H1 (cell line): Measurements from ENCODE around the gene PCSK4. TPM values are rescaled to one million over a fixed set of nuclear protein-coding genes. Genes with fewer than 3 reads are reported as not detected.
A peak's percentile ranks its signal among the peaks of the same experiment; 100 is the strongest.

ENCODE experiments used
- CTCF ChIA-PET: fragments of 300-600 bp; sonication (Branson Sonifier 250); formaldehyde crosslinking; loops from one replicate; lab custom pipeline; 2021; ENCODE audit not compliant: partially characterized antibody; lab: Charles Lee
- POLR2A ChIA-PET: fragments of 300-600 bp; sonication (Branson Sonifier 250); formaldehyde crosslinking; loops from one replicate; lab custom pipeline; 2021; ENCODE audit warnings: inconsistent platforms; ENCODE audit not compliant: partially characterized antibody; lab: Charles Lee
- DNase-seq, 2 experiments: peaks; one replicate each; pipeline versions ENCODE4 v3.0.0 to v3.0.0-alpha.2; 2010 to 2022; ENCODE audit warnings: low spot score in 2 of 2, low read depth in 1 of 2, mixed read lengths in 1 of 2
- FAIRE-seq: peaks from 2 replicates; lab custom pipeline; 2011; peaks lifted over from hg19 to GRCh38; lab: Jason Lieb, UNC
- H2AFZ ChIP-seq: 2 replicates; pipeline ENCODE4 v1.8.1; 2012; ENCODE audit warnings: low read length, inconsistent platforms
- H2AK5ac ChIP-seq: 2 replicates; pipeline ENCODE4 v1.6.1; 2013; ENCODE audit warnings: low read depth, low read length
- H2BK120ac ChIP-seq: replicated peaks from 2 replicates; pipeline ENCODE3; 2013; ENCODE audit warnings: low read depth, low read length, inconsistent platforms
- H2BK12ac ChIP-seq: 2 replicates; pipeline ENCODE4 v1.6.1; 2013; ENCODE audit warnings: low read depth, low read length
- H2BK15ac ChIP-seq: 2 replicates; pipeline ENCODE4 v1.6.1; 2013; ENCODE audit warnings: low read length
- H2BK20ac ChIP-seq: 2 replicates; pipeline ENCODE4 v1.6.1; 2013; ENCODE audit warnings: low read length
- H2BK5ac ChIP-seq: 2 replicates; pipeline ENCODE4 v1.6.1; 2013; ENCODE audit warnings: low read depth, low read length
- H3K14ac ChIP-seq: 2 replicates; pipeline ENCODE4 v1.6.1; 2013; ENCODE audit warnings: inconsistent platforms; ENCODE audit not compliant: insufficient read length
- H3K18ac ChIP-seq: 2 replicates; pipeline ENCODE4 v1.6.1; 2013; ENCODE audit warnings: low read length; ENCODE audit errors: extremely low read depth
- H3K23ac ChIP-seq: 2 replicates; pipeline ENCODE4 v1.6.1; 2013; ENCODE audit warnings: inconsistent platforms; ENCODE audit not compliant: insufficient read length
- H3K23me2 ChIP-seq: 2 replicates; pipeline ENCODE4 v1.6.1; 2013; ENCODE audit warnings: low read depth, low read length
- H3K27ac ChIP-seq: 2 replicates; pipeline ENCODE4 v1.6.1; 2011; ENCODE audit warnings: low read depth, low read length, inconsistent platforms
- H3K27me3 ChIP-seq, 4 experiments: replicated peaks in 1 of 4; 1 replicate in 1 of 4; 2 replicates in 3 of 4; pipeline versions ENCODE4 v1.6.1 to v1.8.1; 2011 to 2013; ENCODE audit warnings: low read length in 3 of 4, mild to moderate bottlenecking in 3 of 4, inconsistent platforms in 2 of 4, mixed read lengths in 2 of 4, moderate library complexity in 1 of 4; ENCODE audit not compliant: control insufficient read depth in 3 of 4, insufficient read depth in 3 of 4; ENCODE audit errors: extremely low read depth in 1 of 4
- H3K36me3 ChIP-seq, 4 experiments: 2 replicates each; pipeline versions ENCODE4 v1.6.1 to v1.8.1; 2011 to 2013; ENCODE audit warnings: mild to moderate bottlenecking in 4 of 4, low read length in 3 of 4, moderate library complexity in 2 of 4, control low read depth in 1 of 4, inconsistent platforms in 1 of 4; ENCODE audit not compliant: insufficient read depth in 4 of 4, control insufficient read depth in 2 of 4
- H3K4ac ChIP-seq: replicated peaks from 2 replicates; pipeline ENCODE3; 2013; ENCODE audit warnings: low read length, low read depth, mixed read lengths, inconsistent platforms; ENCODE audit not compliant: insufficient read length
- H3K4me1 ChIP-seq, 4 experiments: replicated peaks in 1 of 4; 1 replicate in 1 of 4; 2 replicates in 3 of 4; pipeline versions ENCODE4 v1.6.1 to v1.8.1; 2011 to 2013; ENCODE audit warnings: low read length in 3 of 4, inconsistent platforms in 2 of 4, mixed read lengths in 1 of 4; ENCODE audit not compliant: insufficient read depth in 4 of 4, control insufficient read depth in 3 of 4
- H3K4me2 ChIP-seq, 2 experiments: 2 replicates each; pipeline versions ENCODE4 v1.6.1 to v1.8.1; 2011 to 2013; ENCODE audit warnings: low read depth in 2 of 2, low read length in 2 of 2, control low read depth in 1 of 2, inconsistent platforms in 1 of 2, mild to moderate bottlenecking in 1 of 2; ENCODE audit not compliant: insufficient read depth in 1 of 2
- H3K4me3 ChIP-seq, 4 experiments: fragments of 200-600, 300-600 bp in 1 of 4; sonication (generic), shearing (Covaris generic), sonication (Bioruptor Twin) in 1 of 4; 2 replicates each; pipeline versions ENCODE4 v1.5.1 to v1.8.1; 2011 to 2016; ENCODE audit warnings: low read length in 4 of 4, low read depth in 3 of 4, control low read depth in 2 of 4, inconsistent platforms in 2 of 4, mild to moderate bottlenecking in 2 of 4, mixed read lengths in 1 of 4, moderate library complexity in 1 of 4; ENCODE audit not compliant: insufficient read depth in 2 of 4; ENCODE audit errors: extremely low read depth in 1 of 4
- H3K56ac ChIP-seq: replicated peaks from 2 replicates; pipeline ENCODE3; 2013; ENCODE audit warnings: low read depth, mild to moderate bottlenecking, mixed read lengths, low read length, inconsistent platforms; ENCODE audit not compliant: insufficient read length
- H3K79me1 ChIP-seq: 2 replicates; pipeline ENCODE4 v1.6.1; 2013; ENCODE audit warnings: low read depth, low read length, control low read depth
- H3K79me2 ChIP-seq, 2 experiments: 2 replicates each; pipeline versions ENCODE4 v1.6.1 to v1.8.1; 2012 to 2013; ENCODE audit warnings: low read length in 2 of 2, mild to moderate bottlenecking in 2 of 2, inconsistent platforms in 1 of 2; ENCODE audit not compliant: insufficient read depth in 2 of 2, control insufficient read depth in 1 of 2
- H3K9ac ChIP-seq, 4 experiments: replicated peaks in 1 of 4; 1 replicate in 1 of 4; 2 replicates in 3 of 4; pipeline versions ENCODE4 v1.6.1 to v1.8.1; 2011 to 2013; ENCODE audit warnings: low read depth in 3 of 4, low read length in 3 of 4, control low read depth in 2 of 4, mild to moderate bottlenecking in 2 of 4, moderate library complexity in 2 of 4, inconsistent platforms in 1 of 4; ENCODE audit errors: extremely low read depth in 1 of 4
- H3K9me3 ChIP-seq, 2 experiments: 2 replicates each; pipeline versions ENCODE4 v1.6.1 to v1.8.1; 2012 to 2013; ENCODE audit warnings: mild to moderate bottlenecking in 2 of 2, moderate library complexity in 2 of 2, control low read depth in 1 of 2, inconsistent platforms in 1 of 2, low read depth in 1 of 2, low read length in 1 of 2, mixed read lengths in 1 of 2; ENCODE audit not compliant: insufficient read depth in 2 of 2
- H4K20me1 ChIP-seq, 2 experiments: replicated peaks in 1 of 2; 2 replicates each; pipeline versions ENCODE3 to v1.8.1; 2011 to 2013; ENCODE audit warnings: inconsistent platforms in 2 of 2, low read length in 2 of 2, mild to moderate bottlenecking in 1 of 2; ENCODE audit not compliant: insufficient read depth in 2 of 2, control insufficient read depth in 1 of 2
- H4K5ac ChIP-seq: 2 replicates; pipeline ENCODE4 v1.6.1; 2013; ENCODE audit warnings: low read length, low read depth, mixed read lengths, inconsistent platforms; ENCODE audit not compliant: insufficient read length
- H4K8ac ChIP-seq: 2 replicates; pipeline ENCODE4 v1.8.0; 2013; ENCODE audit warnings: mild to moderate bottlenecking, moderate library complexity, low read length, inconsistent platforms; ENCODE audit not compliant: insufficient read depth; ENCODE audit errors: extremely low read depth
- H4K91ac ChIP-seq: replicated peaks from 2 replicates; pipeline ENCODE3; 2013; ENCODE audit warnings: low read length, mixed read lengths, inconsistent platforms; ENCODE audit not compliant: insufficient read length
- CTCF ChIP-seq, 3 experiments: IDR thresholded peaks; 1 replicate in 2 of 3; 2 replicates in 1 of 3; pipeline versions ENCODE4 v1.5.1 to v1.6.1; 2011; ENCODE audit warnings: low read length in 3 of 3, mild to moderate bottlenecking in 3 of 3, inconsistent platforms in 2 of 3, low read depth in 1 of 3, moderate library complexity in 1 of 3; ENCODE audit not compliant: insufficient read depth in 1 of 3; ENCODE audit errors: control extremely low read depth in 1 of 3
- GABPA ChIP-seq: IDR thresholded peaks from 2 replicates; pipeline ENCODE4 v1.6.1; 2011; ENCODE audit warnings: mild to moderate bottlenecking, low read length, moderate library complexity, borderline replicate concordance; ENCODE audit not compliant: insufficient read depth
- HDAC6 ChIP-seq: IDR thresholded peaks from one replicate; pipeline ENCODE4 v1.7.1; 2012; ENCODE audit warnings: low read depth, mild to moderate bottlenecking, inconsistent platforms, low read length, moderate library complexity
- NRF1 ChIP-seq: IDR thresholded peaks from 2 replicates; pipeline ENCODE4 v1.6.1; 2011; ENCODE audit warnings: mild to moderate bottlenecking, low read depth, low read length, improper control_type of control experiment
- RFX5 ChIP-seq: IDR thresholded peaks from 2 replicates; pipeline ENCODE4 v1.6.1; 2011; ENCODE audit warnings: low read depth, low read length, improper control_type of control experiment, borderline replicate concordance
- SIRT6 ChIP-seq: IDR thresholded peaks from one replicate; pipeline ENCODE4 v1.7.1; 2012; ENCODE audit warnings: low read length, inconsistent platforms
- WGBS, 2 experiments: shearing (Covaris generic) in 1 of 2; methylation state at CpG; one replicate each; pipeline versions ENCODE4 v1.1.6 to v1.1.7; 2013 to 2015; ENCODE audit warnings: low lambda C conversion rate in 2 of 2, mixed read lengths in 2 of 2, inconsistent platforms in 1 of 2, low coverage in 1 of 2, missing lambda C conversion rate in 1 of 2; ENCODE audit not compliant: insufficient replicate concordance in 2 of 2, insufficient coverage in 1 of 2, insufficient read length in 1 of 2; ENCODE audit errors: extremely low coverage in 1 of 2, missing lambda C conversion rate in 1 of 2; 5-methylcytosine and 5-hydroxymethylcytosine counted together
- polyA plus RNA-seq, 7 experiments: library from polyadenylated mRNA; depleted of rRNA in 3 of 7; stranded (reverse) in 5 of 7; unstranded in 2 of 7; fragments of >200 nt in 5 of 7; fragments of 200-250 nt in 2 of 7; gene quantifications; 1 replicate in 5 of 7; 2 replicates in 1 of 7; 4 replicates in 1 of 7; pipeline versions ENCODE4 v1.2.1 to v1.2.3, GENCODE V29; 2011 to 2013; ENCODE audit warnings: missing spikeins in 2 of 7, mixed read lengths in 2 of 7
- total RNA-seq: library from RNA; stranded (reverse); fragmentation: NEBNext Ultra II Directional; extraction: Animal tissue kit (Norgen Biotek cat#: 25700); gene quantifications from 2 replicates; pipeline ENCODE4 v1.2.1, GENCODE V29; 2021
- TF ChIP-seq, protein P1 (sequence below): IDR thresholded peaks from 2 replicates; pipeline ENCODE4 v1.6.1; 2011; ENCODE audit warnings: low read depth, mild to moderate bottlenecking, low read length; ENCODE audit not compliant: insufficient read depth

The PCSK4 gene
- total and polyA plus RNA-seq, 2 of the 8 experiments (the other 6 are each of a cell fraction or from before 2014, with no cell fraction given): 9.8 to 10.7 TPM

GRCh38 chr19:1455002-1455335 lies 35.2 kb downstream of the PCSK4 start:
- Histone ChIP-seq H3K27me3 (peaks cover 10 to 31% (median 25%) of the 10 kb centered on the region in 4 experiments), H3K36me3 (no peaks in the 10 kb centered on the region; a peak in 2 of 8 replicates), H3K9me3 (no peaks in the 10 kb centered on the region), H3K79me2 (no peaks in the 10 kb centered on the region), H3K23ac (no peak overlapping the region), H2BK20ac (no peak overlapping the region), H4K8ac (peak overlapping the region; percentile 62), H2BK5ac (no peak overlapping the region), H2BK12ac (peak overlapping the region; percentile 50; the same call in 1 of the 2 replicates), H3K4me1 (peaks cover 0 to 35% (median 29%) of the 10 kb centered on the region in 4 experiments; a peak in 6 of 7 replicates), H3K14ac (no peak overlapping the region), H2BK15ac (no peak overlapping the region), H3K4me2 (peak overlapping the region; percentile 33 to 60), H3K18ac (no peak overlapping the region; the same call in 1 of the 2 replicates), H2AK5ac (no peak overlapping the region), H3K4me3 (peak overlapping the region in 2 of 4 experiments; percentile 1 to 54; a peak in 3 of 8 replicates), H4K91ac (no peak overlapping the region), H3K27ac (no peak overlapping the region), H3K23me2 (peaks cover 3% of the 10 kb centered on the region; the same call in 1 of the 2 replicates), H2BK120ac (no peak overlapping the region), H3K4ac (no peak overlapping the region), H4K5ac (no peak overlapping the region), H3K56ac (no peak overlapping the region), H4K20me1 (peaks cover 9 to 10% of the 10 kb centered on the region in 2 experiments), H3K9ac (no peak overlapping the region), H2AFZ (no peak overlapping the region), H3K79me1 (no peaks in the 10 kb centered on the region; the same call in 1 of the 2 replicates)
- ChIA-PET CTCF (interaction anchor here (0.6 to 6.9 kb wide), 9 partner anchors 12 to 412 kb away, joined by 3 to 54 read pairs (median 5); no protein-coding TSS in a partner anchor), POLR2A (interaction anchor here (1.1 to 9.4 kb wide), 6 partner anchors 12 to 41 kb away, joined by 4 to 109 read pairs (median 20); no protein-coding TSS in a partner anchor)
- TF ChIP-seq, protein P1, sequence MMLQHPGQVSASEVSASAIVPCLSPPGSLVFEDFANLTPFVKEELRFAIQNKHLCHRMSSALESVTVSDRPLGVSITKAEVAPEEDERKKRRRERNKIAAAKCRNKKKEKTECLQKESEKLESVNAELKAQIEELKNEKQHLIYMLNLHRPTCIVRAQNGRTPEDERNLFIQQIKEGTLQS: no peak
- no peak for TF ChIP-seq NRF1
- no peak for TF ChIP-seq GABPA
- no peak for TF ChIP-seq CTCF (IDR thresholded peaks at IDR 0.05; ENCODE audit: control extremely low read depth in 1 of 3, insufficient read depth in 1 of 3, low read depth in 1 of 3, low read length in 3 of 3)
- TF ChIP-seq SIRT6: no peak
- no peak for TF ChIP-seq HDAC6
- TF ChIP-seq RFX5: no peak
- 47% methylated on average over 22 of the region's 22 CpGs; no CpG with 5 or more reads in 1 of the 2 experiments for WGBS, 2 experiments
- no peak for FAIRE-seq
- DNase-seq: no peak
